HFF-Myc (cell line): ENCODE data around the gene FLOT2.

ENCODE experiments used
- DNase-seq: peaks from one replicate; pipeline ENCODE4 v3.0.0-alpha.2; 2011; ENCODE audit warnings: low read depth; ENCODE audit errors: extremely low read depth
- H3K4me3 ChIP-seq: replicated peaks from 2 replicates; pipeline ENCODE4 v1.5.1; 2011; ENCODE audit warnings: low read depth, mild to moderate bottlenecking, control low read depth, low read length
- TF ChIP-seq, protein P1 (sequence below): IDR thresholded peaks from 2 replicates; pipeline ENCODE4 v1.5.1; 2012; ENCODE audit warnings: mild to moderate bottlenecking, low read depth, low read length, control low read depth; ENCODE audit errors: missing control alignments

The FLOT2 gene

DNA sequence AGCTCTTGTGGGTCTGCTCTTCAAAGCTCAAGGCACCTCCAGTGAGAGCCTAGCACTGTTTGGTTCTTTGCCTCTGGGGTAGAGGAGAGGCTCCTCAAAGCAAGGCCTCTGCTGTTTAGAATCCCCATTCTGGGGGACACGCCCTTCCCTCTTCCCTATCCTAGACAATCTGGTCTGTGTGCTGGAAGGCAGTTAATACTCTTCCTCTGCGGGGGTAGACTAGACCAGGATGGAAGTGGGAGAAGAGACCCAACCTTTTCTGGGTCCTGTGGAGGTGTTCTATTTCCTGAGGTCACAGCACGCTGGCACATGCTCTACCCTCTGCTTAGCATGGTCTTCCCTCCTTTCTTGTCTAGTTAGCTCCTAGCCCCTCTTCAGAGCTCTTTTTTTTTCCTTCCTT is 35.0 kb downstream of the FLOT2 start:
- H3K4me3 ChIP-seq = no peak overlapping the region

DNA sequence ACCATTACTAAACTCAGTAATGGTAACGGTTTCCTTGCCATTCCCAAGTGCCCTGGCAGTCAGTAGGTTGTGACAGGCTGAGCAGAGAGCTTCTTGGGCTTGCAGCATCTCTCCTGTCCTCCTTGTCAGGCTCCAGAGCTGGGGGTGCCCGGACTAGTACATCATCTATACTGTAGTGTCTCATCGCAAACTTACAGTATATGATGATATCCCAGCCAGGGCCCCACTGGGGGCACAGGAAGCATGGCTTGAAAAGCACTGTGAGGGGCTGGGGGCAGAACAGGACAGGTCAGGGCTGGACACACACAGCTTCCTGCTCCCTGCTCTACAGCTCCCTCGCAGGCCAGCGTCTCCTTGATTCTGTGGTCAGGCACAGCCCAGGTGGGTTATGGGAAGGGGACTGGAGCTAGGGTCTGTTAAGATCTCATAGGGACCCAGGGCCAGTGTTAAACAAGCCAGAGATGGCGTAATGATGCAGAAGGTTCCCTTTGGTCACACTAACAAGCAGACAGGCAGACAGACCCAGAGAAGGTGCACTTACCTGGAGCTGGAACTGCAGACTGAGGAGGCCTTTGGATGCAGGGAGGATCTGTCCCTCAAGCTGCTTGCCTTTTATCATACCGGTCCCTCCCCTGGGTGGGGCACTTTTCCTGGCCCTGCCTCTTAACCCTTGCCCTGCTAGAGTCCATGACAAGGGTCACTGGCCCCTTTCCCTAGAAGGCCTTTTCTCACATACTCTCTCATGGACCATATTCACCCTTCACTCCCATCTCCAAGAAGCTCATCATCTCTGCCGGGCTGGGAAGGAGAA is 35.9 kb downstream of the FLOT2 start:
- DNase-seq = no peak
- no peak overlapping the region for H3K4me3 ChIP-seq
- TF ChIP-seq, protein P1, sequence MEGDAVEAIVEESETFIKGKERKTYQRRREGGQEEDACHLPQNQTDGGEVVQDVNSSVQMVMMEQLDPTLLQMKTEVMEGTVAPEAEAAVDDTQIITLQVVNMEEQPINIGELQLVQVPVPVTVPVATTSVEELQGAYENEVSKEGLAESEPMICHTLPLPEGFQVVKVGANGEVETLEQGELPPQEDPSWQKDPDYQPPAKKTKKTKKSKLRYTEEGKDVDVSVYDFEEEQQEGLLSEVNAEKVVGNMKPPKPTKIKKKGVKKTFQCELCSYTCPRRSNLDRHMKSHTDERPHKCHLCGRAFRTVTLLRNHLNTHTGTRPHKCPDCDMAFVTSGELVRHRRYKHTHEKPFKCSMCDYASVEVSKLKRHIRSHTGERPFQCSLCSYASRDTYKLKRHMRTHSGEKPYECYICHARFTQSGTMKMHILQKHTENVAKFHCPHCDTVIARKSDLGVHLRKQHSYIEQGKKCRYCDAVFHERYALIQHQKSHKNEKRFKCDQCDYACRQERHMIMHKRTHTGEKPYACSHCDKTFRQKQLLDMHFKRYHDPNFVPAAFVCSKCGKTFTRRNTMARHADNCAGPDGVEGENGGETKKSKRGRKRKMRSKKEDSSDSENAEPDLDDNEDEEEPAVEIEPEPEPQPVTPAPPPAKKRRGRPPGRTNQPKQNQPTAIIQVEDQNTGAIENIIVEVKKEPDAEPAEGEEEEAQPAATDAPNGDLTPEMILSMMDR = no peak

More for the DNA sequence above, 35.0 kb downstream of the FLOT2 start:
- no peak for DNase-seq
- TF ChIP-seq, protein P1 = no peak

DNA sequence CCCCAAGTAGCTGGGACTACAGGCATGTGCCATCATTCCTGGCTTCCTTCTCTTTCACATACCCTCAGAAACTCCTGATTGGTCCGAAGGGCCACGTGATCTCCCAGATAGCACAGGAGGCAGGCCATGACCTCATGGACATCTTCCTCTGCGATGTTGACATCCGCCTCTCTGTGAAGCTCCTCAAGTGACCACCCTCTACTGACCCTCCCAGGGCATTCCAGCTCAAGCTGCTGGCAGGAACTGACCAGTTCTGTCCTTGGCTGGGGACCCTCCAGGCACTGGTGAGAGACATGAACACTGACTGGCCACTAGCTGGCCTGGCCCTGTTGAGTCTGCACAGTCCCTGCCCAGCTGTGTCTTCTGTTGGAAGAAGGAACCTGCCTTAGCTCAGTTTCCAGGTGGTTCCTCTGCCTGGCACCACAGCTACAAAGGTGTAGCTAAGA is 37.1 kb downstream of the FLOT2 start:
- TF ChIP-seq, protein P1 = no peak
- DNase-seq = no peak

DNA sequence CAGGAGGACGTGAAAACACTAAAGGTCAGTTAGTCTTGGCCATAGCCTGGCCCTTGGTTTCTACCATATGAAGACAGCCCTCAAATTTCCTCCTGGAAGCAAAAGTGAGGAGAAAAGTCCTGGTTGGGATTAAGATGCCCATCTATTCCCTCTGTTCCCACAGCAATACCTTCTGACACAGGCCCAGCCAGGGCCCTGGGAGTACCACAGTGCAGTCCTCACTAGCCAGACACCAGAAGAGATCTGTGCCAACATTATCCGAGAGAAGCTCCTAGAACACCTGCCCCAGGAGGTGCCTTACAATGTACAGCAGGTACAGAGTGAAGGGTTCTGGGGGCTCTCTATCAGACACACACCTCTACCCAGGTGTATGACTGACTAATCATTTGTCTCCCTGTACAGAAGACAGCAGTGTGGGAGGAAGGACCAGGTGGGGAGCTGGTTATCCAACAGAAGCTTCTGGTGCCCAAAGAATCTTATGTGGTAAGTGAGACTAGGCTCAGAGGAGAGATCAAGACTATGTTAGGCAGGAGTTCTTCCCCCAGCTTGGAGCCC is 38.7 kb downstream of the FLOT2 start:
- TF ChIP-seq, protein P1 = no peak
- no peak for DNase-seq
- no peak overlapping the region for H3K4me3 ChIP-seq

More for the DNA sequence above, 37.1 kb downstream of the FLOT2 start:
- no peak overlapping the region for H3K4me3 ChIP-seq

DNA sequence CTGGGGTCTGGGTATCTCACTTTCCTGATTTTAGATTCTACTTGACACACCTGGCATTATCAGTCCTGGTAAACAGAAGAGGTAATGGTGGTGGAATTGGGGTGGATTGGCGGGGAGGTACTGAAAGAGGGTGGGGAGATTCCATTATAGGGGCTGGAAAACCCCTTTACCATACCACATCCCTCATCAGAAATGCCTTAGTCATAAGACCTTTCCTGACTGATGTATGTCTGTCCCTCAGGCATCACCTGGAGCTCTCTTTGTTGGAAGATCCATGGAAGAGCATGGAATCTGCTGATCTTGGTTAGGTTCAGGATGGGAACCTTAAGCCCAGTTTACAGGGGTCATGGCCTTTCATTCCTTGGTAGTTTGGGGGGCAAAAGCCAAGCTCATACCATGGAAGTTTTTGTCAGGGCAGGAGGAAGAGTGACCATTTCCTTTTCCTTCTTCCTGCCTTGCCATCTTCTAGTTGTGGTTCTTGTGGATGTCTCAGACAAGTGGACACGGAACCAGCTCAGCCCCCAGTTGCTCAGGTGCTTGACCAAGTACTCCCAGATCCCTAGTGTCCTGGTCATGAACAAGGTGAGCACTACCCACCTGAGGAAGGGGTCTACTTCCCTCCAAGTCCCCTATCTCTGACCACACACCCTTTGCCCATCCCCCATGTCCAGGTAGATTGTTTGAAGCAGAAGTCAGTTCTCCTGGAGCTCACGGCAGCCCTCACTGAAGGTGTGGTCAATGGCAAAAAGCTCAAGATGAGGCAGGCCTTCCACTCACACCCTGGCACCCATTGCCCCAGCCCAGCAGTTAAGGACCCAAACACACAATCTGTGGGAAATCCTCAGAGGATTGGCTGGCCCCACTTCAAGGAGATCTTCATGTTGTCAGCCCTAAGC is 39.4 kb downstream of the FLOT2 start:
- TF ChIP-seq, protein P1 = no peak

DNA sequence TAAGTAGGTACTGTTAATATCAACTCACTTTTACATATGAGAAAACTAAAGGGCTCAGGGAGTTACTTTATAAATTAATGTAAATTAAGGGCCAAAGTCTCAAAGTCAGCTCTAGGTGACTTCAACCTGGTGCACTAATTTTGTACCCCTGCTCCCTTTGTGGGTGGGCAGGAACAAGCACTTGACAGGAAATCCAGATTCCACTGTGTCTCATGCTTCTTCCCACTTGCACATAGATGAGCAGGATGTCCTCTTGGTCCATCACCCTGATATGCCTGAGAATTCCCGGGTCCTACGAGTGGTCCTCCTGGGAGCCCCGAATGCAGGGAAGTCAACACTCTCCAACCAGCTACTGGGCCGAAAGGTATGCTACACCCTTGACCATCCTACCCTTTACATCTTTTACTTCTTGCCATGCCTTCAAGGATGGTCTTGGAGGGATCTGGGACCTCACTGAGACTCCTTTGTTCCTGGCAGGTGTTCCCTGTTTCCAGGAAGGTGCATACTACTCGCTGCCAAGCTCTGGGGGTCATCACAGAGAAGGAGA is 41.4 kb downstream of the FLOT2 start:
- no peak for DNase-seq
- H3K4me3 ChIP-seq = peak overlapping the region; percentile 89
- TF ChIP-seq, protein P1 = no peak

More for the DNA sequence above, 39.4 kb downstream of the FLOT2 start:
- DNase-seq = no peak
- H3K4me3 ChIP-seq = no peak overlapping the region
